Measurements from ENCODE around the gene ATP13A3.
"Not testable (repeated sequence)": the region's sequence is repeated elsewhere in the genome, so short reads cannot be mapped to it uniquely, and the experiment has no call there.

DNA sequence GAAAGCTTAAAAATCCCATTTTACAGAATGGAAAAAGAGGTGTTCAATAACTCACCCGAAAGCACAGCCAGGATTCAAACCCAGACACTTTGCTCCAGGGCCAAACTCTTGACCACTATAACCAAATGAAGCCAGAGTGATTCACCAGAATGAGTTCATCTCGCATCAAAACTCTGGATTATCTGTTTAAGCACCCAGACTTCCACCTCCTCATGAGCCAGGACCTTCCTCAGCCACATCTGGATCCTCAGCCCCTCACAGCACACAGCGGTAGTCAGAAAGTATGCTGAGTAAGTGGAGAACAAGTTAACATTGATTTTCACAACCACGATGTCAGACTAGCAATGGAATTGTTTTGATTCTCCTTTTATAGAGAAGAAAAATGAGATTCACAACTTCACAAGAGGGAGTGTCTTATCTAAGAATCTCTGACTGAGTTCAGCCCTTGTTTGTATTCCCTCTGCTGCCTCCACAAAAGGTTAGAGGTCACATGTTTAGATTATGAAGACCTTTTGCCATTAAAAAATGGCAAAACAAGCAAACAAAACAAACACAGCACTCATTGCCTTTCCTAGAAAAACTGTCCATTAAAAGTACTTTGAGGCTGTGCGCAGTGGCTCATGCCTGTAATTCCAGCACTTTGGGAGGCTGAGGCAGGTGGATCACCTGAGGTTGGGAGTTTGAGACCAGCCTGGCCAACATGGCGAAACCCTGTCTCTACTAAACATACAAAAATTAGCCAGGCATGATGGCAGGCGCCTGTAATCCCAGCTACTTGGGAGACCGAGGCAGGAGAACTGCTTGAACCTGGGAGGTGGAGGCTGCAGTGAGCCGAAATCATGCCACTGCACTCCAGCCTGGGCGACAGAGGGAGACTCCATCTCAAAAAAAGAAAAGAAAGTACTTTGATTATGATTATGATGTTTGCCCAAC, 7.5 kb upstream of the ATP13A3 start:
- not testable (repeated sequence) for TF ChIP-seq MYC (IDR thresholded peaks at IDR 0.05; ENCODE audit: low read depth, low read length); MYC (CRISPR knock-in tag; IDR thresholded peaks at IDR 0.05; ENCODE audit: borderline replicate concordance, low read depth); KAT7 (CRISPR knock-in tag; IDR thresholded peaks at IDR 0.05; ENCODE audit: borderline replicate concordance); ZFP30 (CRISPR knock-in tag; IDR thresholded peaks at IDR 0.05; ENCODE audit: borderline replicate concordance); TOE1 (IDR thresholded peaks at IDR 0.05; ENCODE audit: borderline replicate concordance); TOE1 (CRISPR knock-in tag; IDR thresholded peaks at IDR 0.05; ENCODE audit: borderline replicate concordance, low read depth)
- TF ChIP-seq, protein P1, sequence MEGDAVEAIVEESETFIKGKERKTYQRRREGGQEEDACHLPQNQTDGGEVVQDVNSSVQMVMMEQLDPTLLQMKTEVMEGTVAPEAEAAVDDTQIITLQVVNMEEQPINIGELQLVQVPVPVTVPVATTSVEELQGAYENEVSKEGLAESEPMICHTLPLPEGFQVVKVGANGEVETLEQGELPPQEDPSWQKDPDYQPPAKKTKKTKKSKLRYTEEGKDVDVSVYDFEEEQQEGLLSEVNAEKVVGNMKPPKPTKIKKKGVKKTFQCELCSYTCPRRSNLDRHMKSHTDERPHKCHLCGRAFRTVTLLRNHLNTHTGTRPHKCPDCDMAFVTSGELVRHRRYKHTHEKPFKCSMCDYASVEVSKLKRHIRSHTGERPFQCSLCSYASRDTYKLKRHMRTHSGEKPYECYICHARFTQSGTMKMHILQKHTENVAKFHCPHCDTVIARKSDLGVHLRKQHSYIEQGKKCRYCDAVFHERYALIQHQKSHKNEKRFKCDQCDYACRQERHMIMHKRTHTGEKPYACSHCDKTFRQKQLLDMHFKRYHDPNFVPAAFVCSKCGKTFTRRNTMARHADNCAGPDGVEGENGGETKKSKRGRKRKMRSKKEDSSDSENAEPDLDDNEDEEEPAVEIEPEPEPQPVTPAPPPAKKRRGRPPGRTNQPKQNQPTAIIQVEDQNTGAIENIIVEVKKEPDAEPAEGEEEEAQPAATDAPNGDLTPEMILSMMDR (IDR thresholded peaks at IDR 0.05 in 2 of 3, conservative IDR thresholded peaks at IDR 0.05 in 1 of 3; ENCODE audit: insufficient read depth in 2 of 3, low read depth in 1 of 3, low read length in 3 of 3), result not testable (repeated sequence)
- TF ChIP-seq, protein P2, sequence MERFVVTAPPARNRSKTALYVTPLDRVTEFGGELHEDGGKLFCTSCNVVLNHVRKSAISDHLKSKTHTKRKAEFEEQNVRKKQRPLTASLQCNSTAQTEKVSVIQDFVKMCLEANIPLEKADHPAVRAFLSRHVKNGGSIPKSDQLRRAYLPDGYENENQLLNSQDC (CRISPR knock-in tag; IDR thresholded peaks at IDR 0.05), result not testable (repeated sequence)
